ENCODE results near the gene TPR.

Gene TPR

DNA sequence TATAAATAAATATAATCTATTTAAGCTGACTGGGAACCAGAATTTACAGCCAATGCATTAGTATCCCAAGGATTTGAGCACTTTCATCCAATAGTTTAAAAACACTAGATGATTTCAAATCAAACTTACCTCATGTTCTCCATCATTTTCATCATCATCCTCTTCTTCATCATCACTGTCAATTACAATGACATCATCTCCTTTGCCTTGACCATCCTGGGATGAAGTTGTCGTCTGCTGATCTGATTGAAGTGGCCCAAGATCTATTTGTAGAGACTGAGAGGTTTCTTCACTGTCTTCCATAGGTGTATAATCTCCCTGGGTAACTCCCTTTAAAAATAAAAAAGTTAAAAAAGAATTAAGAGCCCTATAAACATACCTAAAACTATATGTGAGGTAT lies 47.7 kb downstream of the TPR start:
- no peak for DNase-seq

DNA sequence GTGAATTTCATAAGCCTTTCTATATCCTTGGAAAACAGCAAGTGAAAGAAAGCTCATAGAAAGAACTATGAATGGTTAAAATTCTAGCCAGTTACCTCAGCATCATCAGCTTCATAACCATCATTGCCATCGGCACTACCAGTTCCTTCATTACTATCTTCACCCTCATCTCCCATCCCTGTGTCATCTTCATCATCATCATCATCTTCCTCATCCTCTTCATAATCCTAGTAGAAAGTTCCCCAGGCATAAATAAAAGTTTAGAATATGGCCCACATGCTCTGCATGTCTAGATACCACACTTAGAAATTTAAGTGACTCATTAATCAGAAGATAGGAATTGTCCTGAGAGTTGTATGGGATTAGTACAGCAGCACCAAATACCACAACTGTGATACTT lies 49.0 kb downstream of the TPR start:
- no peak for DNase-seq

DNA sequence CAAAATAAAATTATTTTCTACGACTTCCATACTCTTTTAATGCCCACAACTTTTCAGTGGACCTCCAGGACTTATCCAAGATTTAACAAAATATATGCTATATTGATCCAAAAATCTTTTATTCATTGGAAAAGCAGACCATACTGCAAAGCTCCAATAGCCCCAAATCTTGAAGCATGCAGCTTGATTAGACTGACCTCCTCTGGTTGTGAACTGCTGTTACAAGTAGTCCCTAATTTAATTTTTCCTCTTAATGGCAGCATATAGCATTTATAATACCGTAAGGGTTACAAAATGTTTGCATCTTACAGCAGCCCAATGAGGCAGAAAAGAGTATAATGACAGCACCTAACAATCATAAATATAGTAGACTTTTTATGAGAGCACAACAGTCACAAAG lies 49.8 kb downstream of the TPR start:
- DNase-seq = peak; percentile 25

DNA sequence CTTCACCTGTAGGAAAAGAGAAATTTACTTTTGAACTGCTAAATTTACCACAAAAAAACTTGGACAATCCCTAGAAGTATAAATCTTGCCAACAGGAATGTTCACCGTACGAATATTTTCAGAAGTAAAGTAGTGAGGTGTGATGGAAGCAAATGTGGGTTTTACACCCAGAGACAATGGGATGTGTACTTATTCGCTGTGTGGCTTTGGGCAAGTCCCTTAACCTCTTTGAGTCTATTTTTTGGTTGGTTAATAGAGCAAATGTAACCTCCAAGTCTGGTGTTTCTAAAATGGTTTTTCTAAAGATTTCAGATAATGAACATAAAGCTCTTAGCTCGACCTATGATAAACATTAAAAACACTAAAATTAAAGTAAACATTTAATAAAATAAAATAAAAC lies 51.2 kb downstream of the TPR start:
- DNase-seq = no peak

DNA sequence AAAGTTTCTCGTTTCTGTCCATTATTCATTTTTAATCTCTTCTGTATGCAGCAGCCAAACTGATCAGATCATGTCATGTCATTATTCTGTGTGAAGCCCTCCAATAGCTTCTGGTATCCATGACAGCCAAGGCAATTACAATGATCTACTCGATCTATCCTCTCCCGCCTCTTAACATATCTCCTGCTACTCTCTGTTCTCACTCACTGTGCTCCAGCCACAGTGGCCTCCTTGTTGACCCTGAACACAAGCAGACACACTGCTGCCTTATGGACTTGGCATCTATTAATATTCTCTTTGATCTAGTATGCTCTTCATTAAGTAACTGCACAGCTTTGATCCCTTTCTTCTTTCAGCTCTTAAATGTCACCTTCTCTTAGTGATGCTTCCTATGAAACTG lies 59.5 kb downstream of the TPR start:
- no peak for DNase-seq

DNA sequence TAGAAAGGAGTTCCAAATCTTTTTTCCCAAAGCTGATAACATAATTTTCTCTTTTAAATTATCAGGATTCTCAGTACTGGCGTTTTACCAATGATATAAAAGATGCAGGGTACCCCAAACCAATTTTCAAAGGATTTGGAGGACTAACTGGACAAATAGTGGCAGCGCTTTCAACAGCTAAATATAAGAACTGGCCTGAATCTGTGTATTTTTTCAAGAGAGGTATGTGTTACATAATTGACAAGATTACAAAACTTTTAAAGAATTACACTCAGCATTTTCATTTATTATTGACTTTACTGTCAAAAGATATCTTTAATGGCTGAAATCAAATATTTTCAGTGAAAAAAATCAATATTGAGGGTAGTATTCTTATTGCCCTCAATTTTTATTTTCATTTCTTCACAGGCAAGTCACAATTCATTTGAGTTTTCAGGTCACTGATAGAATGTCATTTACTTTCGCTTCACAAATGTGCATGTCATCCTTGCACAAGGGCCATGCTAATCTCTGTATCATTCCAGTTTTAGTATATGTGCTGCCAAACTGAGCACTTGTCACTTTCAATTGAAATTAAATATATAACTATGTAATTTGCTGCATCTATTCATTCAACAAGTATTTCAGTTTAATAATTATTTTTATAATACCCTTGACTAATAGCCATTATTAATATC lies 63.5 kb downstream of the TPR start:
- no peak for DNase-seq

DNA sequence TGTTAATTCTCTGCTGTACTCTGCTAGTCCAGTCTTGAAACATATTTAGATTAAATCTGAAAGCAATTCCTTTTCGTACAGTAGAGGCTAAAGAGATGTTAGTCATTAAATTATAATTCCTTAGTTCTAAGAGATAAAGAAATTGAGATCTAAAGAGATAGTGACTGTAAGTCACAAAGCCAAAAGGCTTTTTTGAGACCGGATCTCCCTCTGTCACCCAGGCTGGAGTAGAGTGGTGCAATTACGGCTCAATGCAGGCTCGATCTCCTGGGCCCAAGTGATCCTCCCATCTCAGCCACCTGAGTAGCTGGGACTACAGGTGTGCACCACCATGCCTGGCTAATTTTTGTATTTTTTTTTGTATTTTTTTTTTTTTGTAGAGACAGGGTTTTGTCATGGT lies 64.7 kb downstream of the TPR start:
- DNase-seq = no peak

DNA sequence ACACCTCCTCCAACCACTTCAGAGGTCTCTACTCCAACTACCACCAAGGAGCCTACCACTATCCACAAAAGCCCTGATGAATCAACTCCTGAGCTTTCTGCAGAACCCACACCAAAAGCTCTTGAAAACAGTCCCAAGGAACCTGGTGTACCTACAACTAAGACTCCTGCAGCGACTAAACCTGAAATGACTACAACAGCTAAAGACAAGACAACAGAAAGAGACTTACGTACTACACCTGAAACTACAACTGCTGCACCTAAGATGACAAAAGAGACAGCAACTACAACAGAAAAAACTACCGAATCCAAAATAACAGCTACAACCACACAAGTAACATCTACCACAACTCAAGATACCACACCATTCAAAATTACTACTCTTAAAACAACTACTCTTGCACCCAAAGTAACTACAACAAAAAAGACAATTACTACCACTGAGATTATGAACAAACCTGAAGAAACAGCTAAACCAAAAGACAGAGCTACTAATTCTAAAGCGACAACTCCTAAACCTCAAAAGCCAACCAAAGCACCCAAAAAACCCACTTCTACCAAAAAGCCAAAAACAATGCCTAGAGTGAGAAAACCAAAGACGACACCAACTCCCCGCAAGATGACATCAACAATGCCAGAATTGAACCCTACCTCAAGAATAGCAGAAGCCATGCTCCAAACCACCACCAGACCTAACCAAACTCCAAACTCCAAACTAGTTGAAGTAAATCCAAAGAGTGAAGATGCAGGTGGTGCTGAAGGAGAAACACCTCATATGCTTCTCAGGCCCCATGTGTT lies 66.6 kb downstream of the TPR start:
- no peak for DNase-seq

DNA sequence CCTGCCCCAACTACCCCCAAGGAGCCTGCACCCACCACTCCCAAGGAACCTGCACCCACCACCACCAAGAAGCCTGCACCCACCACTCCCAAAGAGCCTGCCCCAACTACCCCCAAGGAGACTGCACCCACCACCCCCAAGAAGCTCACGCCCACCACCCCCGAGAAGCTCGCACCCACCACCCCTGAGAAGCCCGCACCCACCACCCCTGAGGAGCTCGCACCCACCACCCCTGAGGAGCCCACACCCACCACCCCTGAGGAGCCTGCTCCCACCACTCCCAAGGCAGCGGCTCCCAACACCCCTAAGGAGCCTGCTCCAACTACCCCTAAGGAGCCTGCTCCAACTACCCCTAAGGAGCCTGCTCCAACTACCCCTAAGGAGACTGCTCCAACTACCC lies 67.6 kb downstream of the TPR start:
- no peak for DNase-seq

DNA sequence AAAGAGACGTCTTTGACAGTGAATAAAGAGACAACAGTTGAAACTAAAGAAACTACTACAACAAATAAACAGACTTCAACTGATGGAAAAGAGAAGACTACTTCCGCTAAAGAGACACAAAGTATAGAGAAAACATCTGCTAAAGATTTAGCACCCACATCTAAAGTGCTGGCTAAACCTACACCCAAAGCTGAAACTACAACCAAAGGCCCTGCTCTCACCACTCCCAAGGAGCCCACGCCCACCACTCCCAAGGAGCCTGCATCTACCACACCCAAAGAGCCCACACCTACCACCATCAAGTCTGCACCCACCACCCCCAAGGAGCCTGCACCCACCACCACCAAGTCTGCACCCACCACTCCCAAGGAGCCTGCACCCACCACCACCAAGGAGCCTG lies 68.5 kb downstream of the TPR start:
- DNase-seq = no peak

DNA sequence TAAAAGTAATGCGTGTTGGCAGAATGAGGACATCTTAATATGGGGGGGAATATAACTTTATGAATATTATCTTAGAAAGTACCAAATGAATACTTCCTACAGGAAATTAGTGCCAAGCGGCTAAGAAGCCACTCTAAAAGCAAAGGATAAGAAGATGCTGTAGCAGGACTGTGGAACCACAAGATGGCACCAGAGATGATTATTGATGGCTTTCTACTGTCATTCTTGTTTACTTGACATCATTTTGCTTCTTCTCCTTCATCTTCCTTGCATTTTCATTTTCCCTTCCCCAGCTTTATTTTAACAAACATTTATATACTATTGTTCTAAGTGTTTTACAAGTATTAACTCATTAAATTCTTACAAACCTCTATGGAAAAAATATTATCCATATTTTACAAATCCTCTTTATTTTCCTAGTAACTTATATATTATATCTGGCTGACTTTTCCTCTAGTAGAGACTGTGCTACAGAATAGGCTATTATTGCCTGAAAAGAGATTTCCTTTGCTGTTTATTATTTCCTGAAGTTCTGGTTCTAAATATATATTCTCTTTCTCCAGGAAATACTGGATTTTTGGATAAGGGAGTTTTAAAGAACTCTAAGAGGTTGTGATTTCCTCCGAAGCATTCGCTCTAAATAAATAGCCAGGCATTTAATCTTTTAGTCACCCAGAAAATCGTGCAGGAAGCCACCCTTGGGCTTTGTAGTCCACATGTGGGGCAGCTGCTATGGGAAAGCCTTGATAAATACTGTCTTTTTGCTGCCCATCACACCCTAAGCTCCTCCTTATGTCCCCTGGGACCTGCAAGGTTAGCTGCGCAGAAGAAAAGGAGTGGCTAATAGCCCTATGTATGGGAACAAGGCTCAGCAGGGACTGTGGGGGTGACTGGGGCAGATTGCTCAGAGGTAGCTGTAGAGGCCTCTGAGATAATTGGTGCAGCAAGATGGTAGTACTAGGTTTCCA lies 69.8 kb downstream of the TPR start:
- peak; percentile 43 for DNase-seq

DNA sequence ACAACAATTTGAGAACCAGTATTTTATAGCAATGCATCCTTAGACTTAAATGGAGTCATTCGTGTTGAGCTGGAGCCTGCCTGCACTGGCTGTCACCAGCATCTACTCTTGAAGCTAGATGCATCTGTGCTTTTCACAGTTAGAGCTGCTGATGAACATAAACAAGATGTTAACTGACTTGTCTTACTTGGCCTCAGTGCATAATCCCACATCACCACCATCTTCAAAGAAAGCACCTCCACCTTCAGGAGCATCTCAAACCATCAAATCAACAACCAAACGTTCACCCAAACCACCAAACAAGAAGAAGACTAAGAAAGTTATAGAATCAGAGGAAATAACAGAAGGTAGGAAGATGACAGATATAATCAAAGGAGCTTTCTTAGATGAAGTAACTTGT lies 71.1 kb downstream of the TPR start:
- no peak for DNase-seq

DNA sequence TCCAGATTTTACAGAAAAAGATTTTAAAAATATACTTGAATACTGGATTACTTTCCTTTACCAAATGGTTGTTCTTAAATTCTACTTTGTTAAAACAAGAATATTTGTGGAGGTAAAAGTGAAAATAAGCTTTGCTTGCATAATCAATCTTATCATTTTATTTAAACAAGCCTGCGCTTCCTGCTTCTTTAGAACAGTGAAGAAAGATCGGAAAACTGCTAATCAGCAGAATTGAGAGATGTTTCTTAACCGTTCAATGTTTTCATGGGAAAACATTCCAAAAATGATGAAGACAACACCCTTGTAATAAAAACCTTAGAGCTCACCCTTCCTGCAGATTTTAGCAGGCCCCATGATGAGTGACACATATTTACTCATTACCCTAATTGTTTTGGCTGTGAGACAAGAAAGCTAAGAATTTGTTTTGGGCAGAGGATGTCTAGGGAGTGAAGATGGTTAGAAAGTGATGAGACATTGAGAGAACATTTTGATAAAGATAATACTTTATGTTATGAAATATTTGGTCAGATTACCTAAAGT lies 72.6 kb downstream of the TPR start:
- peak; percentile 23 for DNase-seq

DNA sequence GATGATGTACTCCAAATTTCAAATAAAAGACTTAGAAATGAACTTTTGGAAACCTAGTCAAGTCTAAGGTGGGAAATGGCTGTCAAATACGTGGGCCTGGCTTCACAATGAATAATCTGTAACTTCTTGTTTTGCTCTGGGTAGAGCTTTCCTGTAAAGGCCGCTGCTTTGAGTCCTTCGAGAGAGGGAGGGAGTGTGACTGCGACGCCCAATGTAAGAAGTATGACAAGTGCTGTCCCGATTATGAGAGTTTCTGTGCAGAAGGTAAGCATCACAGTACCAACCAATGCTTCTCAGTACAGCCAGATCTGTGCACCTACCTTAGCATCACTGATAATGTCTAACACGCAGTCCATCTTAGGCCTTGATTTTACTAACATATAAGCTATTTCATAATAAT lies 73.6 kb downstream of the TPR start:
- no peak for DNase-seq

DNA sequence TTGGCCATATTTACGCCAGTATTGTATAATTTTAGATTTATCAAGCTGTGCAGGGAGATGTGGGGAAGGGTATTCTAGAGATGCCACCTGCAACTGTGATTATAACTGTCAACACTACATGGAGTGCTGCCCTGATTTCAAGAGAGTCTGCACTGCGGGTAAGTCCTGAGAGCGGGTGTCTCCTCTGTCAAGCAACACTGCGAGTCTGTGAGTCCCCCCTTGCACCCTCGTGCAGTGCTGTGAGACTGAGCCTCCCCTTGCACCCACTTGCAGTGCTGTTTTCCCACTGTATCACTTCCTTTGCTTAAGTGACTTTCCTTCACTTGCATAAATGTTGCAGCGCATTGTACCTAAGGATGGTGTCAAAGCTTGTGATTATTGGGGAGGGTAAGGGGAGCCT lies 75.0 kb downstream of the TPR start:
- no peak for DNase-seq

DNA sequence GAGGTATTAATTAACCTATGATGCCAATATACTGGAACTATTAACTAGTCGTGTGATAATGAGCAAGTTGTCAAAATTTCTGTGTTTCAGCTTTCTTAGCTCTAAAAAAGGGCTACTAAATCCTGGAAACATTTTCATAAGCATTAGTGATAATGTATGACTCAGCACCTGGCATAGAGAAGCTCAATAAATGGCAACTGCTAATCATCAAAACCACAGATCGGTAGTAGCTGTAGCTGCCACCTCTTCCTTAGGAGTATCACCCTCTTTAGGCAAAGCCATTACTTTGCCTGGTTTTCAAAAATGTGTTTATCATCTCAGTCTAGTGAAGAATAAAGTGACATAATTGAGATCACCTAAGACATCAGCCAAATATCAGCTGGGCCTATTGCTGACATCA lies 75.5 kb downstream of the TPR start:
- no peak for DNase-seq

DNA sequence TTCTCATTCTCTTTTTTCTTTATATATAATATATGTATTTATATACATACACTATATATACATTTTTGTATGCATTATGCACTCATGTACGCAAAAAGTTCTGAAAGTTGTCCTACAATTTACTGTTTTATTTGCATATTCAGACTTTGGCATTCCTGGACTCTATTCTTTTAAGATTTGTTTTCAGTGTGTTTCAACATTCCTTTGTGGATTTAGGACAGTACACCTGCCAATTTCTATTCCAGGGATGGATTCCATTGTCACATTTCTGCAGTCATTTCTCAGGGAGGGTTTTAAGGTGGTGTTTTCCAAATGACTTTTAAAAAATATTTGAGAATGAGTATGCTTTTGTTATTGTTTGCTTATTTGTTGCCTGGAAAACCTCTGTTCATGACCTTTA lies 76.2 kb downstream of the TPR start:
- no peak for DNase-seq

DNA sequence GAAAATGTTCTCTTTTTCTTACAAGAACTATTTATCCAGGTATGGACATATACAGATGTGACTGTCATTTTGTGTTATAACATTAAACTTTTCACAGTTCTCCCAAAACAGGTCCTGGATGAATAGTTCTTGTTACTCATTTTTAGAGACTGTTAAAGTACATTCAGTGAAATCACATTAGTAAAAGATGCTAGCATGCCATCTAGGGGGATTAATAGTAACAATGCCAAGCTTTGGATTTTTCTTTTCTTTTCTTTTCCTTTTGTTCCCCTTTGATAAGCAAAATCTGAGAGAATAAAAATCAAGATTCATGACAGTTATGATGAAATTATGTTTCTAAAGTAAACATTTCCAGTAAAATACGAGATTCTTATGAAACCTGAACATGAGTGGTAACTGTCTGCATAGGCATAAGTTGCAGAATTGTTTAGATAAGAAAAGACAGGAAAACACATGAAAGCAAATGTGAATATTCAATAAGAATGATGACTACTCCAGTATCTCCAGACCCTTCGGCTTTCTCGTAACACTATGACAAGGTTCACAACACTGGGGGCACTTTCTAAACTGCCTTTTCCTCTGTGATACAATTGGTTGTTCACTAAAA lies 77.5 kb downstream of the TPR start:
- DNase-seq = no peak

DNA sequence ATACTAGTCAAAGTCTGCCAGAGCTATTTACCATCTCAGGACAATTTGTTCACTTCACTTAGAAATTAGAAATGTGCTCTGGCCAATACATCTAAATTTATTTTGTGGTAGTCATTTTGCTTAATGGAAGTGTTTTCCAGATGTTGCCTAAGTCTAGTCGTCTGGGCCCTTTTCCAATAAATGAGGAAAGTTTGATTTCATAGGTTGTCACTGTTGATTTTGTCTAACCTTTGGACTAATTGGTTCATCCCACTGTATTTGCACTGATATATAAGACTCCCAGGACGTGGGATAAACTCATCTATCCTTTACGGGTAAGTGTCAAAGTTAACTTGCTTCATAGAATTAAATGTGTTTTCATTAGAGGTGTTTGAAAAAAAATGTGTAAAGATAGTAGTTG lies 79.1 kb downstream of the TPR start, which contains the start of gene PRG4:
Gene PRG4, plus strand, starts transcription at position 300 of the 400 bp plus-strand sequence.
- DNase-seq = no peak

DNA sequence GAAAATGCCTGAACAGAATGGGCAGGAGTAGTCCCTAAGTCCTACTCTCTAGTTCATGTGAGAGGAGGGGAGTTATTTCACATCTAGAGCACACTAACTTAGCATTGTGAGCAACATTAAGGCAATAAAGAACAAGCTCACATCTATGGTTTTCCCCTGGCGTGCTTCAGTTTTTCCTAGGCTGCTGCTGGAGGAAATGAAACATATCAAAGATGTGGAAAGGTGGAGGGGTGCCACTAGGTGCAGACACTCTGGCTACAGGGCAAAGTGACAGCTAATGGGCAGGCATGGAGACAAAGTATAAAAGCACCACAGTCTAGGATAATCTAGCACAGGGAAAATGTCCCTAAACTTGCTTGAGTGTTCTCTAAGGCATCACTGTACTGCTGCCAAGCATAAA lies 82.2 kb downstream of the TPR start:
- no peak for DNase-seq

DNA sequence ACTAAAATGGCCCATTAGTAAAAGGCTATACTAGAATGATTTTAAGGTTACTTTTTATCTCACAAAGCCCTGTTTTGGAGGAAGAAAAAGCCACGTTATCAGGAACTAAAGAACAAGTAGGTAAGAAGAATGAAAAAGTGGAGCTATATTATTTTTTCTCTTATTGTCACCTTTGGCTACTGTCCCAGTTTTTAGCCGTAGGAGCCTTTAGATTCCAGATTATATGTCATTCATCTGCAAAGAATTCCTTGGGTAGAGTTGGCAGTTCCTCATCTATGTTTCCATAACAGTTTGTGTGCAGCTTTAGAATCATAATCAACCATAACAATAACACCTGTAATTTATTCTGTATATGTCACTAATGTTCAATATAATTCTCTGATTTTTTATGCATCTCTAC lies 83.8 kb downstream of the TPR start:
- DNase-seq = no peak

DNA sequence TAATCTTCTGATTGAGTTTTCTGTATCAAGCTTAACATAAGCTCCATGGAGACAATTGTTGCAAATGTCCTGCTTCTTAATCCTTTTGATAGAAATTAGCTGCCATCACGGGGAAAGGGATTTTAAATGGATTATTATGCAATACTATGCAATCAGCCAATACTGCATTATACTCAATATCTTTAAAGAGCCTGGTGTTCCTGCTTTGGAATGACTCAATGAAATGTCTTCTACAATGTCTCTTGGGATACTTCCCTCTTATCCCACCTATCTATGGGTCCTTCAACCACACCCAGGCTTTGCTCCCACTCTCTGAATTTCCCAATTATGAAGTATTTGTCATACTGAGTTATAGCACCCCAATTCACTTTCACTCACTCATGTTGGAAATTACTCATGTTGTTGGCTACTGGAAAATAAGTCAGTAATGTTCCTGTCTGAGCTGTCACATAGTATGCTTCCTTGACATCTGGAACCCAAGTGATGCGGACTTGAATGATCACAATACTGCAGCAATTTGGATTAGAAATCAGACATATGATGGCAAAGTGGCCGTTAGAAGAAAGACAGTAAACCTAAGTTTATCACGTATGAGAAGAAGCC lies 85.0 kb downstream of the TPR start:
- no peak for DNase-seq
